HFFc6 (cell line): ENCODE data around the gene GPALPP1. TPM values are rescaled to one million over a fixed set of nuclear protein-coding genes. Genes with fewer than 3 reads are reported as not detected.
A peak's percentile ranks its signal among the peaks of the same experiment; 100 is the strongest.

Source experiments
- DNase-seq: peaks from one replicate; pipeline ENCODE4 v3.0.0-alpha.2; 2018
- H3K27ac Mint-ChIP-seq: 2 replicates; pipeline ENCODE4 v1.8.0; 2020; ENCODE audit warnings: mild to moderate bottlenecking, mixed read lengths
- H3K27me3 Mint-ChIP-seq: 2 replicates; pipeline ENCODE4 v1.8.0; 2021; ENCODE audit warnings: mild to moderate bottlenecking, moderate library complexity, mixed read lengths; ENCODE audit not compliant: insufficient read depth
- H3K36me3 Mint-ChIP-seq: 2 replicates; pipeline ENCODE4 v1.8.0; 2021; ENCODE audit warnings: low read depth, mixed read lengths
- H3K4me1 Mint-ChIP-seq: 2 replicates; pipeline ENCODE4 v1.8.0; 2020; ENCODE audit warnings: low read depth, mixed read lengths
- H3K4me3 Mint-ChIP-seq: 2 replicates; pipeline ENCODE4 v1.8.0; 2020; ENCODE audit warnings: mild to moderate bottlenecking, moderate library complexity, mixed read lengths
- H3K9me3 Mint-ChIP-seq: 2 replicates; pipeline ENCODE4 v1.8.0; 2020; ENCODE audit warnings: mild to moderate bottlenecking, mixed read lengths
- CTCF ChIP-seq: fragments of 200-600 bp; sonication (generic); IDR thresholded peaks from 2 replicates; pipeline ENCODE4 v1.5.0; 2021; ENCODE audit warnings: antibody characterized with exemption, mild to moderate bottlenecking
- total RNA-seq, 6 experiments: library from RNA; stranded (reverse); fragmentation: NEBNext Ultra II Directional; extraction: Animal tissue kit (Norgen Biotek cat#: 25700); gene quantifications; 2 replicates in 1 of 6; 3 replicates in 5 of 6; pipeline ENCODE4 v1.2.3, GENCODE V29; 2021

The GPALPP1 gene
- total RNA-seq, 6 experiments from 2014 or later: 22.1 to 25.8 (median 23.5) TPM

DNA sequence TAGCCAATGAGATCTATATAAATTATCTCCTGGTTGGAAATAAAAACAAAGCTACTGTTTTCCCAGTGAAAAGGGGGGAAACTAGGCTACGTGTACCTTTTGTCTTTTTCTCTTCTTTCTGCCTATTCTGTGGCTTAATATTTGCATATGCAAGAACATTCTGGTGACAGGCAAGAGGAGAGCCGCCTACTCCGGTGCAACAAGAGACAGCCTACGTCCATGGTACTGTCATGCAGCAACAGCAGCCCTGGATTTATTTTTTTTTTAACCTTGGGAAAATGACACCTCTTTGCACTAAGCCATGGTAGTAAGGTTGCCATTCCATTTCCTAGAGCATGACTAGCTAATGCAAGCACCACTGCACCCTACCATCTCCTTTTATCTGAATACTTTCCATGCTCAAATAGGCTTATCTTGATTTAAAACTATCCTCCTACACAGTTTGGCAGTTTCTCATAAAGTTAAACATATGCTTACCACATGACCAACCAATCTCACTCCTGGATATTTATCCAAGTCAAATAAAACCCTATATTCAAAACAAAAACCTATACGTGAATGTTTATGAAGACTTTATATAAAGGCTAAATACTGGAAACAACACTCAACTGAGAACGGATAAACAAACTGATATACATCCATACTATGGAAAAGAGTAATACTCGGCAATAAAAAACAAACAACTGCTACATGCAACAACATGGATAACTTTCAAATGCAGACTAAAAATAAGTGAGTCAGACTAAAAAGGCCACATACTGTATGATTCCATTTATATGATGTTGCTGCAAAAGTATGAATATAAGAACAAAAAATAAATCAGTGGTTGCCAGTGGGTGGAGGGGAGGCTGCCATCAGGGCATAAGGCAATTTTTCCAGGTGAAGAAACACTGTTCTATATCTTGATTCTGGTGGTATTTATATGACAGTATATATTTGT, 17.4 kb upstream of the GPALPP1 start:
- TF ChIP-seq CTCF: no peak
- no peak for DNase-seq
- H3K27ac Mint-ChIP-seq: no peak overlapping the region
- H3K4me1 Mint-ChIP-seq: peaks cover 23% of the 10 kb centered on the region
- no peaks in the 10 kb centered on the region for H3K36me3 Mint-ChIP-seq
- H3K27me3 Mint-ChIP-seq: no peaks in the 10 kb centered on the region; the same call in 1 of the 2 replicates
- no peaks in the 10 kb centered on the region for H3K9me3 Mint-ChIP-seq
- H3K4me3 Mint-ChIP-seq: no peak overlapping the region

GRCh38 chr13:44972956-44973581, 16.3 kb upstream of the GPALPP1 start:
- H3K4me1 Mint-ChIP-seq: peaks cover 13% of the 10 kb centered on the region
- peak; percentile 87 for TF ChIP-seq CTCF
- H3K4me3 Mint-ChIP-seq: no peak overlapping the region
- DNase-seq: peak; percentile 27
- H3K27me3 Mint-ChIP-seq: no peaks in the 10 kb centered on the region; the same call in 1 of the 2 replicates
- no peaks in the 10 kb centered on the region for H3K9me3 Mint-ChIP-seq
- no peak overlapping the region for H3K27ac Mint-ChIP-seq
- H3K36me3 Mint-ChIP-seq: peaks cover 1% of the 10 kb centered on the region; the same call in 1 of the 2 replicates

GRCh38 chr13:44974056-44974793, 15.1 kb upstream of the GPALPP1 start:
- H3K4me3 Mint-ChIP-seq: no peak overlapping the region
- TF ChIP-seq CTCF: no peak
- peaks cover 8% of the 10 kb centered on the region; the same call in 1 of the 2 replicates for H3K4me1 Mint-ChIP-seq
- DNase-seq: no peak
- peaks cover 5% of the 10 kb centered on the region; the same call in 1 of the 2 replicates for H3K36me3 Mint-ChIP-seq
- no peaks in the 10 kb centered on the region; the same call in 1 of the 2 replicates for H3K27me3 Mint-ChIP-seq
- no peaks in the 10 kb centered on the region for H3K9me3 Mint-ChIP-seq
- no peak overlapping the region for H3K27ac Mint-ChIP-seq

- Mint-ChIP-seq H3K27me3 (no peaks in the 10 kb centered on the region; the same call in 1 of the 2 replicates), H3K27ac (no peak overlapping the region), H3K9me3 (no peaks in the 10 kb centered on the region), H3K4me1 (peaks cover 8% of the 10 kb centered on the region; the same call in 1 of the 2 replicates), H3K36me3 (peaks cover 5% of the 10 kb centered on the region; the same call in 1 of the 2 replicates), H3K4me3 (no peak overlapping the region)
- no peak for TF ChIP-seq CTCF
- DNase-seq: no peak
Measured at GRCh38 chr13:44976196-44976595, 13.1 kb upstream of the GPALPP1 start.

- no peak overlapping the region for H3K4me3 Mint-ChIP-seq
- H3K4me1 Mint-ChIP-seq: peaks cover 3% of the 10 kb centered on the region; the same call in 1 of the 2 replicates
- DNase-seq: no peak
- H3K36me3 Mint-ChIP-seq: peaks cover 5% of the 10 kb centered on the region; the same call in 1 of the 2 replicates
- no peaks in the 10 kb centered on the region for H3K27me3 Mint-ChIP-seq
- no peak for TF ChIP-seq CTCF
- no peak overlapping the region for H3K27ac Mint-ChIP-seq
- no peaks in the 10 kb centered on the region for H3K9me3 Mint-ChIP-seq
Measured at GRCh38 chr13:44976949-44977583, 12.3 kb upstream of the GPALPP1 start.
